GM06990 (cell line): ENCODE measurements around the gene TRIM28.
A peak's percentile ranks its signal among the peaks of the same experiment; 100 is the strongest.

Experiments used
- DNase-seq: peaks from one replicate; pipeline ENCODE4 v3.0.0-alpha.2; 2011; ENCODE audit not compliant: insufficient read length; ENCODE audit errors: extremely low read depth
- H3K27me3 ChIP-seq: replicated peaks from 2 replicates; pipeline ENCODE4 v1.6.0; 2011; ENCODE audit warnings: low read length; ENCODE audit not compliant: control insufficient read depth, insufficient read depth
- H3K36me3 ChIP-seq: 2 replicates; pipeline ENCODE4 v1.5.1; 2011; ENCODE audit warnings: low read length; ENCODE audit not compliant: control insufficient read depth, insufficient read depth
- H3K4me3 ChIP-seq: replicated peaks from 2 replicates; pipeline ENCODE4 v1.5.1; 2011; ENCODE audit warnings: low read depth, mild to moderate bottlenecking, control low read depth, low read length
- CTCF ChIP-seq: IDR thresholded peaks from 2 replicates; pipeline ENCODE4 v1.5.1; 2011; ENCODE audit warnings: low read length, control low read depth, mild to moderate bottlenecking, inconsistent platforms; ENCODE audit not compliant: insufficient read depth, poor library complexity, severe bottlenecking

Gene TRIM28

GRCh38 chr19:58514564-58515022 is 29.3 kb upstream of the TRIM28 start:
- peaks cover 9% of the 10 kb centered on the region for H3K36me3 ChIP-seq
- no peaks in the 10 kb centered on the region for H3K27me3 ChIP-seq
- no peak for TF ChIP-seq CTCF
- no peak for DNase-seq
- peak overlapping the region; percentile 68 for H3K4me3 ChIP-seq

DNA sequence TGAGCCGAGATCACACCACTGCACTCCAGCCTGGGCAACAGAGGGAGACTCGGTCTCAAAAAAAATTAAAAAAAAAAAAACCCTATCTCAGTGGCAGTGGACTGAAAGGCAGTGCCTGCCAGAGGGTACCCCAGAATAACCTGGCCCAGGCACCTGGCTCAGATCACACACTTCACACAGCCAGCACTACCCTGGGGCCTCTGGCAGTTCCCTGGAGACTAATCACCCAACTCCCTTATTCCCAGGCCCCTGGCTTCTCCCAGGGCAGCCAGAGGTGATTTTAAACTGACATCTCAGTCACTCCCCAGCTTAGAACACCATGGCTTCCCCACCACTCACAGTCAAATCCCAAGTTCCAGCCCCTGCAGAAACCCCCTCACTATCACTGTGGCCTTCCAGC is 28.6 kb upstream of the TRIM28 start:
- peaks cover 9% of the 10 kb centered on the region for H3K36me3 ChIP-seq
- TF ChIP-seq CTCF: no peak
- no peak for DNase-seq
- H3K4me3 ChIP-seq: no peak overlapping the region
- H3K27me3 ChIP-seq: no peaks in the 10 kb centered on the region

DNA sequence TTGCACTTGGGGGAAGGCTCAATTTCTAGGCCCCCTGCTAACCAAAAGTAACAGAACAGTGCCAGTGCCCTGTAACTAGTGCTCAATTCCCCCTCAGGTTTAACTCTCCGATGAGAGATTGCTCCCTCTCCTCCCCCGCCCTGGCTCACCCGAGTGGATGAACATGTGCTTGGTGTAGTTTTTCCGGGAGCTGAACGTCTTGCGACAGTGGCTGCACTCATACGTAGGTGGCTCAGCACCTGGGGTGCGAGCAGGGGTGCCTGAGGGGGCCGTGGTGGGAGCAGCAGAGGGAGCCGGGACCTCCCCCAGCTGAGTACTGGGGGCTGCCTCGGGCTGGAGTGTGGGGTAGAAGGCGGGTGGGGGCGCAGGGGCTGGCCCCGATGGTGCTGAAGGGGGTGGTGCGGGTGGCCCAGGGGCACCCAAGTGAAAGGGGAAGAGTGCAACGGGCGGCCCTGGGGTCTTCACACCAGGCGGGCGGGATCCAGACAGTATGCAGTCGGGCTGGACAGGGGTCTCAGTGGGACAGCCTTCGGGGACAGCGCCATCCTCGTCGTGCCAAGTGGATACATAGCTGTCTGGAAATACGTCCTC is 27.5 kb upstream of the TRIM28 start:
- peaks cover 9% of the 10 kb centered on the region for H3K36me3 ChIP-seq
- no peak for TF ChIP-seq CTCF
- no peaks in the 10 kb centered on the region for H3K27me3 ChIP-seq
- no peak overlapping the region for H3K4me3 ChIP-seq
- DNase-seq: no peak

DNA sequence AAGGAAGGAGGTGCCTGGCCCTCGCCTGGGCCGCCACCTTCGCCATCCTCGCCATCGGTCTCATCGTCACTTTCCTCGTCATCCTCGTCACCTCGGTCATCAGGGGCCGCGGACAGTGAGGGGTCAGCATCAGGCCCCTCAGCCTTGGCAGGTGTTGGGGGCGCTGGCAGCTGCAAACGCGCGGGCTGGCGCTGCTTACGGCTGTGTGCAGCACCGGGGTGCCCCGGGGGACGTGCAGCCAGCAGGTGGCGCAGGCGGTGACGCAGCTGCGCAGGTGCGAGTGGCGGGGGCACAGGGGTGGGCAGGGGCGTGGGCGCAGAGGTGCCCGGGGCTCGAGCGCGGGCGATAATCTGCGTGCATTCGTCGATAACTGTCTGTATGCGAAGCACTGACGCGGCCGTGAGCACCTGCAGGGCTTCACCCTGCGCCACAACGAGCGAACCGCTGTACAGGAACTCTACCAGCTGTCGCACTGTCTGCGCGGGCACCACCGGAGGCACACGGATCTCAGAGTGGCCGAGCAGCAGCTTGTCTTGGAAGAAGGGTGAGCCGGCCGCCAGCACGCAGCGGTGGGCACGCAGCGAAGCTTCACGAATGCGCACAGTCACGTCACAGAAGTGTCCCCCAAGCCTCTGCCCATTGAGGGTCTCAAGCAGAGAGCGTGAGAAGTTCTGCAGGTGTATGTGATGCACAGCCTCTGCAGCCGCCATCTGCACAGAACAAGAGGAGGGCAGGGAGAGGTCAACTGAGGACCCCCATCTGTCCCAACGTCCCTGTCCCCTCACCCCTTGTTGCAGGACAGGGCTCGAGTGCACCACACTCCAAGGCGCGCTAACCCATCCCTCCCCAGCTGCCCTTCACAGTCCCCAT is 26.7 kb upstream of the TRIM28 start:
- H3K27me3 ChIP-seq: no peaks in the 10 kb centered on the region
- H3K36me3 ChIP-seq: peaks cover 9% of the 10 kb centered on the region
- no peak overlapping the region for H3K4me3 ChIP-seq
- no peak for DNase-seq
- no peak for TF ChIP-seq CTCF

GRCh38 chr19:58518256-58519086 is 25.4 kb upstream of the TRIM28 start:
- TF ChIP-seq CTCF: no peak
- peak overlapping the region; percentile 84 for H3K4me3 ChIP-seq
- peaks cover 9% of the 10 kb centered on the region for H3K36me3 ChIP-seq
- no peaks in the 10 kb centered on the region for H3K27me3 ChIP-seq
- DNase-seq: no peak
